HepG2 (cell line): ENCODE measurements around the gene KLHL12. TPM values are rescaled to one million over a fixed set of nuclear protein-coding genes. Genes with fewer than 3 reads are reported as not detected.

Source experiments
- BCL6 ChIP-seq: IDR thresholded peaks from 2 replicates; pipeline ENCODE4 v1.6.1; 2016; ENCODE audit warnings: missing genetic modification reagents, missing compliant biosample characterization
- BORCS8-MEF2B ChIP-seq: sonication (generic); formaldehyde crosslinking; IDR thresholded peaks from 2 replicates; pipeline ENCODE4 v1.8.0; 2022; ENCODE audit warnings: mild to moderate bottlenecking, missing genetic modification reagents
- CBX5 ChIP-seq: sonication (generic); formaldehyde crosslinking; IDR thresholded peaks from 2 replicates; pipeline ENCODE4 v1.4.0; 2020; ENCODE audit warnings: missing genetic modification reagents, borderline replicate concordance
- FOXP1 ChIP-seq, 2 experiments: fragments of 450-650 bp in 1 of 2; IDR thresholded peaks; 2 replicates each; pipeline ENCODE4 v1.6.1; 2017 to 2018; ENCODE audit warnings: antibody characterized with exemption in 1 of 2
- GMEB1 ChIP-seq: sonication (generic); formaldehyde crosslinking; IDR thresholded peaks from 2 replicates; pipeline ENCODE4 v1.5.1; 2020; ENCODE audit warnings: missing genetic modification reagents, mild to moderate bottlenecking, borderline replicate concordance
- NONO ChIP-seq, 2 experiments: fragments of 450-650 bp in 1 of 2; sonication (generic) in 1 of 2; formaldehyde crosslinking in 1 of 2; IDR thresholded peaks in 1 of 2; conservative IDR thresholded peaks in 1 of 2; 2 replicates each; pipeline versions ENCODE4 v1.6.1 to v1.8.0; 2017 to 2022; ENCODE audit warnings: mild to moderate bottlenecking in 1 of 2, missing genetic modification reagents in 1 of 2, moderate library complexity in 1 of 2
- NR2F6 ChIP-seq, 2 experiments: IDR thresholded peaks; 2 replicates each; pipeline ENCODE4 v1.6.1; 2016; ENCODE audit warnings: antibody characterized with exemption in 1 of 2, mild to moderate bottlenecking in 1 of 2
- RXRA ChIP-seq: sonication (generic); formaldehyde crosslinking; IDR thresholded peaks from 2 replicates; pipeline ENCODE4 v1.5.1; 2020; ENCODE audit warnings: missing genetic modification reagents
- SNAPC2 ChIP-seq: sonication (generic); formaldehyde crosslinking; IDR thresholded peaks from 2 replicates; pipeline ENCODE4 v1.8.1; 2022; ENCODE audit warnings: mild to moderate bottlenecking, missing genetic modification reagents
- SP5 ChIP-seq: IDR thresholded peaks from 2 replicates; pipeline ENCODE4 v1.6.1; 2016; ENCODE audit warnings: low read depth, borderline replicate concordance
- TEF ChIP-seq: sonication (generic); formaldehyde crosslinking; IDR thresholded peaks from 2 replicates; pipeline ENCODE4 v1.5.0; 2020; ENCODE audit warnings: missing genetic modification reagents
- ZNF124 ChIP-seq: sonication (generic); formaldehyde crosslinking; IDR thresholded peaks from 2 replicates; pipeline ENCODE4 v1.4.0; 2020; ENCODE audit warnings: missing genetic modification reagents
- ZNF503 ChIP-seq: sonication (generic); formaldehyde crosslinking; IDR thresholded peaks from 2 replicates; pipeline ENCODE4 v1.4.0; 2020; ENCODE audit warnings: missing genetic modification reagents
- ZNF547 ChIP-seq: sonication (generic); formaldehyde crosslinking; IDR thresholded peaks from 2 replicates; pipeline ENCODE4 v1.5.1; 2020; ENCODE audit warnings: mild to moderate bottlenecking, missing genetic modification reagents
- ZNF605 ChIP-seq: sonication (generic); formaldehyde crosslinking; IDR thresholded peaks from 2 replicates; pipeline ENCODE4 v1.8.0; 2022; ENCODE audit warnings: mild to moderate bottlenecking, missing genetic modification reagents
- ZNF619 ChIP-seq: sonication (generic); formaldehyde crosslinking; IDR thresholded peaks from 2 replicates; pipeline ENCODE4 v1.4.0; 2020; ENCODE audit warnings: mild to moderate bottlenecking, missing genetic modification reagents
- polyA plus RNA-seq, 8 experiments: library from polyadenylated mRNA; depleted of rRNA in 3 of 8; stranded (reverse) in 7 of 8; unstranded in 1 of 8; fragments of >200 nt; fragmentation: Illumina TruSeq in 4 of 8; extraction: Trizol in 4 of 8; gene quantifications; 2 replicates each; pipeline versions ENCODE4 v1.2.1 to v1.2.3, GENCODE V29; 2011 to 2016; ENCODE audit warnings: low read depth in 4 of 8, missing spikeins in 1 of 8, mixed read lengths in 1 of 8; ENCODE audit not compliant: insufficient read depth in 1 of 8
- total RNA-seq, 5 experiments: library from RNA; depleted of rRNA; stranded (reverse); fragments of >200 nt; fragmentation: Illumina TruSeq; extraction: Trizol; gene quantifications; 2 replicates each; pipeline ENCODE4 v1.2.3, GENCODE V29; 2016; ENCODE audit warnings: low read depth in 1 of 5
- TF ChIP-seq, protein P1 (sequence below): IDR thresholded peaks from 2 replicates; pipeline ENCODE4 v1.4.0; 2020; ENCODE audit warnings: mild to moderate bottlenecking, missing genetic modification reagents
- TF ChIP-seq, protein P2 (sequence below): sonication (generic); formaldehyde crosslinking; IDR thresholded peaks from 2 replicates; pipeline ENCODE4 v1.4.0; 2020; ENCODE audit warnings: missing genetic modification reagents

Gene KLHL12
- total and polyA plus RNA-seq, 2 of the 13 experiments (the other 11 are each of a cell fraction or from before 2014, with no cell fraction given), result 19.2 to 25.2 TPM

DNA sequence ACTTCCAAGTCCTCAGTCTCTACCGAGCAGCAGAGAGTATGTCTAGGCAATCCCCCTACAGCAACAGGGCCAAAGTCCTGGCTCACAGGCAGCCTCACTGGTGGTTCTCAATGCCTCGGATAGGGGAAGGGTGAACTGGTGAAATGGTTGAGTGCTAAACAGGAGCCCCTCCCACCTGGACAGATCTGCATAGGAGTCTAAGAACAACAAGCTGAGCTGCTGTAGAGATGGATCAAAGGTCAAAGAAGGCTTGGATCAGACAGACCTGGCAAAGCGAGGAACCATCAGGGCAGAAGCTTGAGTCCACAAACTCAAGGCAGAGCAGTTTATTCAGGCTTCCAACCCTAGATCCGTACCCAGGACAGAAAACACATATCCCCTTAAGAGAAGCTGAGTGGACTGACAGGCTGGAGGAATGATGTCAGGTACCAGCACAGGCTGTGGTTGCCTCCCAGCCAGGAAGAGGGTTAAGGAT lies 69.9 kb downstream of the KLHL12 start (continued):
- TF ChIP-seq, protein P1, sequence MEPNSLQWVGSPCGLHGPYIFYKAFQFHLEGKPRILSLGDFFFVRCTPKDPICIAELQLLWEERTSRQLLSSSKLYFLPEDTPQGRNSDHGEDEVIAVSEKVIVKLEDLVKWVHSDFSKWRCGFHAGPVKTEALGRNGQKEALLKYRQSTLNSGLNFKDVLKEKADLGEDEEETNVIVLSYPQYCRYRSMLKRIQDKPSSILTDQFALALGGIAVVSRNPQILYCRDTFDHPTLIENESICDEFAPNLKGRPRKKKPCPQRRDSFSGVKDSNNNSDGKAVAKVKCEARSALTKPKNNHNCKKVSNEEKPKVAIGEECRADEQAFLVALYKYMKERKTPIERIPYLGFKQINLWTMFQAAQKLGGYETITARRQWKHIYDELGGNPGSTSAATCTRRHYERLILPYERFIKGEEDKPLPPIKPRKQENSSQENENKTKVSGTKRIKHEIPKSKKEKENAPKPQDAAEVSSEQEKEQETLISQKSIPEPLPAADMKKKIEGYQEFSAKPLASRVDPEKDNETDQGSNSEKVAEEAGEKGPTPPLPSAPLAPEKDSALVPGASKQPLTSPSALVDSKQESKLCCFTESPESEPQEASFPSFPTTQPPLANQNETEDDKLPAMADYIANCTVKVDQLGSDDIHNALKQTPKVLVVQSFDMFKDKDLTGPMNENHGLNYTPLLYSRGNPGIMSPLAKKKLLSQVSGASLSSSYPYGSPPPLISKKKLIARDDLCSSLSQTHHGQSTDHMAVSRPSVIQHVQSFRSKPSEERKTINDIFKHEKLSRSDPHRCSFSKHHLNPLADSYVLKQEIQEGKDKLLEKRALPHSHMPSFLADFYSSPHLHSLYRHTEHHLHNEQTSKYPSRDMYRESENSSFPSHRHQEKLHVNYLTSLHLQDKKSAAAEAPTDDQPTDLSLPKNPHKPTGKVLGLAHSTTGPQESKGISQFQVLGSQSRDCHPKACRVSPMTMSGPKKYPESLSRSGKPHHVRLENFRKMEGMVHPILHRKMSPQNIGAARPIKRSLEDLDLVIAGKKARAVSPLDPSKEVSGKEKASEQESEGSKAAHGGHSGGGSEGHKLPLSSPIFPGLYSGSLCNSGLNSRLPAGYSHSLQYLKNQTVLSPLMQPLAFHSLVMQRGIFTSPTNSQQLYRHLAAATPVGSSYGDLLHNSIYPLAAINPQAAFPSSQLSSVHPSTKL (CRISPR knock-in tag), result peak; percentile 63
- TF ChIP-seq SP5 (CRISPR knock-in tag) (peak; percentile 60; the same call in 1 of the 2 replicates), BCL6 (CRISPR knock-in tag) (peak; percentile 36; the same call in 1 of the 2 replicates), RXRA (peak; percentile 15; the same call in 1 of the 2 replicates), TEF (CRISPR knock-in tag) (no peak), CBX5 (CRISPR knock-in tag) (0 out of 2 replicates have a peak, but pooled peaks have one; percentile 46), NONO (IDR thresholded peaks at IDR 0.05) (no peak), NONO (CRISPR knock-in tag; conservative IDR thresholded peaks at IDR 0.05) (0 out of 2 replicates have a peak, but pooled peaks have one; percentile 48), ZNF503 (0 out of 2 replicates have a peak, but pooled peaks have one; percentile 16), BORCS8-MEF2B (CRISPR knock-in tag) (0 out of 2 replicates have a peak, but pooled peaks have one; percentile 74), GMEB1 (CRISPR knock-in tag) (no peak), SNAPC2 (CRISPR knock-in tag) (0 out of 2 replicates have a peak, but pooled peaks have one; percentile 57), ZNF619 (CRISPR knock-in tag) (no peak), FOXP1 (IDR thresholded peaks at IDR 0.05) (no peak), FOXP1 (CRISPR knock-in tag; IDR thresholded peaks at IDR 0.05) (peak; percentile 21; the same call in 1 of the 2 replicates), ZNF547 (CRISPR knock-in tag) (no peak), NR2F6 (IDR thresholded peaks at IDR 0.05) (0 out of 2 replicates have a peak, but pooled peaks have one; percentile 13), NR2F6 (CRISPR knock-in tag; IDR thresholded peaks at IDR 0.05) (peak; percentile 48; the same call in 1 of the 2 replicates), ZNF124 (CRISPR knock-in tag) (0 out of 2 replicates have a peak, but pooled peaks have one; percentile 35), ZNF605 (CRISPR knock-in tag) (peak; percentile 68; the same call in 1 of the 2 replicates)
- TF ChIP-seq, protein P2, sequence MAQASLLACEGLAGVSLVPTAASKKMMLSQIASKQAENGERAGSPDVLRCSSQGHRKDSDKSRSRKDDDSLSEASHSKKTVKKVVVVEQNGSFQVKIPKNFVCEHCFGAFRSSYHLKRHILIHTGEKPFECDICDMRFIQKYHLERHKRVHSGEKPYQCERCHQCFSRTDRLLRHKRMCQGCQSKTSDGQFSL (CRISPR knock-in tag), result no peak
